Stimulated activated CD4-positive, alpha-beta T cell treated with anti-CD3 and anti-CD28 coated beads, TNF-alpha, amount 100 ng/mL, for 1 hour (primary cell): ENCODE data around the gene RPL32.
"Not testable (repeated sequence)": the region's sequence is repeated elsewhere in the genome, so short reads cannot be mapped to it uniquely, and the experiment has no call there.

ENCODE experiments used
- DNase-seq, 3 donors: peaks; one replicate each; pipeline ENCODE4 v3.0.0-alpha.2; 2020; ENCODE audit warnings: low read depth in 3 of 3, low spot score in 1 of 3

The RPL32 gene

DNA sequence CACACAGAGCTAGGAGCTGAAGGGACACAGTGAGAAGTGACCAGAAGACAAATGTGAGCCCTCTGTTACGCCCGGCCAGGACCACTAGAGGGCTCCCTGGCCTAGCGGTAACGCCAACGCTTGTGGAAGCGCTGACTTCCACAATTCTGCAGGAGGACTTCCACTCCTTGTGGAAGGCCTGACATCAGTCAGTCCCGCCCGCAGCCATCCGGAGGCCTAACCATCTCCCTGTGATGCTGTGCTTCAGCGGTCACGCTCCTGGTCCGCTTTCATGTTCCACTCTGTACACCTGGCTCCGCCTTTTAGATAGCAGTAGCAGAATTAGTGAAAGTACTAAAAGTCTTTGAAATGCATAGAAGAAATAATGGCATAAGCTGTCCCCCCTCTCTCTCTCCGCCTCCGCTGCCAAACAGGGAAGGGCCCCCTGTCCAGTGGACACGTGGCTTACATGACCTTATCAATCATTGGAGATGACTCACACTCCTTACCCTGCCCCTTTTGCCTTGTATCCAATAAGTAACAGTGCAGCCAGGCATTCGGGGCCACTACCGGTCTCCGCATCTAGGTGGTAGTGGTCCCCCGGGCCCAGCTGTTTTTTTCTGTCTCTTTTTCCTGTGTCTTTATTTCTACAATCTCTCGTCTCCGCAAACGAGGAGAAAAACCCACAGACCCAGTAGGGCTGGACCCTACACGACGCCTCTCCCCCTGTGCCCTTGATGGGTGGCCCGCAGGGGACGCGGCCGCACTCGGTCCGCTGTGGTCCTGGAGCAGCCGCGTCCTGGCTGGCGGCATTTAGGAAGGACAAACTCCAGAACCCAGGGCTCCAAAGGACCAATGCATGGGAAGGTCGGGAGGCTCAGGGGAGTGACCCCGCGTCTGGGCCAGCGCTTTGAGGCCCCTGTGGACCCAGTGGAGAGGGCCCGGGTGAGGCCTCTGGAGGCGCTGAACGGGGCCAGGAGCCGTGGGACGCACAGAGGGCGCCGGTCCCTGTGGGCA lies 27.0 kb upstream of the RPL32 start:
- peak in 2 of 3 donors; percentile 23 to 35 for DNase-seq

DNA sequence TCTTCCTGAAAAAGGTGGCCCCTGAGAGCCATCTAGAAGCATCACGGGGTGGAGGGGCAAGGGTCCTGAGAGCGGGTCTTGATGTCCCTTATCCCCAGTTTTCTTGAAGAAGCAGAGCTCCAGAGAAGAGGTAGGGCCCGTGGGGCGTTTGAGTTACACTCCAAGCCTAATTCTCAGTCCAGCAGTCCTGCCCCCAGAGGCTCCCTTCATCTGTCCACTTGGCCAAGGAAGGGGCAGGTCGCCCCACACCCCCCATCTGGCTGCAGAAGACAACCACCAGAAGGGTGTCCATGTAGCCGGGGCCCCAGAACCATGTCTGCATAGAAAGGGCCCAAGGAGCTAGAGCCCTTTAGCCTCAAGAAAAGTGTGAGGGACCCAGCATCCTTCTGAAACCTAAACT lies 25.5 kb upstream of the RPL32 start:
- DNase-seq: no peak

DNA sequence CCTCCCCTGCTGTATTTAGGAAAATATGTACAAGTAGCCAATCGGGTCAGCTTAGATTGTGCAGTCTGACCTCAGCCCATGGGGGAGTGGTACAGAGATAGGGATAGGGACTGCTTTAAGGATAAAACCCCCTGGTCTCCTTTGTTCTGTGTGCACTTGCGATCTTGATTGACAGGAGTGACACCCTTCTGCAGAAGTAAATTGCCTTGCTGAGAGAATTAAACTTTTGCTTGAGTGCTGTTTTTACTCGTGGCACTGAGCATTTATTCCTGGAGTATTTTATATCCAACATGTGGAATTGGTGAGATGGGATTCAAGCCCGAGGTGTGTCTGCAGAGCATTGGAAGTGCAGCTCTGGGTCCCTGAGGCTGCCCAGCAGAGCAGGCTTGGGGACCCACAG lies 23.9 kb upstream of the RPL32 start:
- no peak for DNase-seq

- no peak for DNase-seq
These were observed 21.0 kb upstream of the RPL32 start for GRCh38 chr3:12862387-12862786.

- DNase-seq: no peak
These were observed 20.2 kb upstream of the RPL32 start for GRCh38 chr3:12861611-12862010.

- no peak for DNase-seq
These were observed 18.5 kb upstream of the RPL32 start for GRCh38 chr3:12859840-12860239.

DNA sequence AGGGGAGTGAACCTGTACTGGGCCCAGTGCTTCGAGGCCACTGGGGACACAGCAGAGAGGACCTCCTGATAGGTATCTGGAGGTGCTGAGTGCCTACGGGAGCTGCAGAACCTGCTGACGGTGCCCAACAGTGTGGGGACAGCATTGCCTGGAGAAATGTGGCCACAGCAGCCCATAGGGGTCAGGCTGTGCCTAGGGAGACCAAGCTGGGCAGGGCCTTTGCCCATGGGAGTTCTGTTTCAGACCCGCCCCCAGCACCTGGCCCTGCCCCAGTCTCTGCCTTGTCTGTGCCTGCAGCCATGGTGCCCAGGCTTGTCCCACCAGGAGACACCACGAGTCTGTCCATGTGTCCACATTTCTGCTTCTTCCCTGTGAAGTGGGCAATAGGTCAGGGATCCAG lies 15.3 kb upstream of the RPL32 start:
- DNase-seq: no peak

DNA sequence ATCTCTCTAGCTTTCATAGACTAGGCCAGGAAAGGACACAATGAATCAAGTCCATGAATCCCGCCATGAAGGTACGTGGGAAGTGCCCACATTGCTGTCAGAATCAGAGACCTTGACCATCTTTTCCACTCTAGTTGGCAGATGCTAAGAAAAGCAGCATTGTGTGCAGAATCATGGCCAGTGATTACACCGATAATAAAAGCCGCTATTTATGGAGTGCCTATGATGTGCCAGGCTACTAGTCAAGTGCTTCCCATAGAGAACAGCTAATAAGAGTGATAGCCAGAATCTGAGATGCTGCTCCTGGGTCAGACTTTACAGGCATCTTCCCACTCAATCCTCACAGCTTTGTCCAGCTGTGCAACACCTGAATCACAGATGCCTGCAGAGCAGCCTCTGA lies 13.2 kb upstream of the RPL32 start:
- DNase-seq: no peak

DNA sequence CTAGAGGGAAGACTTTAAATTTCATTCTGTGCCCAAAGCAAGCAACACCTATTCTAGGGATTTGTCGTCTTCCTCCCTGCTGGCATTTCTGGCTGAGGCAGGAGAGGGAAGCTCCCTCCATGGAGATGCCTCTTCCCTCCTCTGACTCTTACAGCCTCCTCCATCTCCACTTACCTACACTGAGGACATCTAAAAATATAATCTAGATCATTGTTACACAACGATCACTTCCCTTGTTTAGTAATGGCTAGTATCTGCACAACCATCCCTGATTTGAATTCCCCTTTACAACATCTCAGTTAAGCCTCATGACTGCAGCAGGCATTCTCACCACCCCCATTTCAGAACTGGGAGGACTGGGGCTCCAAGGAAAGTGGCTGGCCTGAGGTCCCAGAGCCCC lies 12.5 kb upstream of the RPL32 start:
- DNase-seq: not testable (repeated sequence)

- DNase-seq: no peak
These were observed 10.8 kb upstream of the RPL32 start for GRCh38 chr3:12852201-12852600.

GRCh38 chr3:12845811-12846210 lies 4.4 kb upstream of the RPL32 start:
- no peak for DNase-seq

DNA sequence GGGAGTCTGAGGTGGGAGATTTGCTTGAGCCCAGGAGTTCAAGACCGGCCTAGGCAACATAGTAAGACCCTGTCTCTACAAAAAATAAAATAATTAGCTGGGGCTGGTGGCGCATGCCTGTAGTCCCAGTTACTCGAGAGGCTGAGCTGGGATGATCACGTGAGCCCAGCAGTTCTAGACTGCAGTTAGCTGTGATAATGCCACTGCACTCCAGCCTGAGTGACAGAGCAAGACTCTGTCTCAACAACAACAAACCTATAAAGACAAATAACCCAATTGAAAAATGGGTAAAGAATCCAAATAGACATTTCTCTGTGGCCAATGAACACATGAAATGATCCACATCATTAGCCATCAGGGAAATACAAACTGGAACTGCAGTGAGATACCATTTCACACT lies 1.1 kb upstream of the RPL32 start:
- DNase-seq: no peak

DNA sequence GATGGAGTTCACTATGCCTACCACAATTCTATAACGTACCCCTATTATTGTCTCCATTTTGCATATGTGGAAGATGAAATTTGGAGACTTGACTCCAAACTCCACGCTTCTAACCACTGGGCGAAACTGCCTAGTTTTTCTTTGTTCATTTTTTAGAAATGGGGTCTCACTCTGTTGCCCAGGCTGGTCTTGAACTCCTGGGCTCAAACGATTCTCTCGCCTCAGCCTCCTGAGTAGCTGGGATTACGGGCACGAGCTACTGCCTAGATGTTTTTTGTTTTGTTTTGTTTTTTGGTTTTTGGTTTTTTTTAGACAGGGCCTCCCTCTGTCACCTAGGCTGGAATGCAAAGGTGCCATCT lies 584 bp upstream of the RPL32 start:
- DNase-seq: no peak

- no peak for DNase-seq
These were observed 695 bp downstream of the RPL32 start for GRCh38 chr3:12840591-12841148.

GRCh38 chr3:12840148-12840547 lies 1.2 kb downstream of the RPL32 start:
- not testable (repeated sequence) for DNase-seq

DNA sequence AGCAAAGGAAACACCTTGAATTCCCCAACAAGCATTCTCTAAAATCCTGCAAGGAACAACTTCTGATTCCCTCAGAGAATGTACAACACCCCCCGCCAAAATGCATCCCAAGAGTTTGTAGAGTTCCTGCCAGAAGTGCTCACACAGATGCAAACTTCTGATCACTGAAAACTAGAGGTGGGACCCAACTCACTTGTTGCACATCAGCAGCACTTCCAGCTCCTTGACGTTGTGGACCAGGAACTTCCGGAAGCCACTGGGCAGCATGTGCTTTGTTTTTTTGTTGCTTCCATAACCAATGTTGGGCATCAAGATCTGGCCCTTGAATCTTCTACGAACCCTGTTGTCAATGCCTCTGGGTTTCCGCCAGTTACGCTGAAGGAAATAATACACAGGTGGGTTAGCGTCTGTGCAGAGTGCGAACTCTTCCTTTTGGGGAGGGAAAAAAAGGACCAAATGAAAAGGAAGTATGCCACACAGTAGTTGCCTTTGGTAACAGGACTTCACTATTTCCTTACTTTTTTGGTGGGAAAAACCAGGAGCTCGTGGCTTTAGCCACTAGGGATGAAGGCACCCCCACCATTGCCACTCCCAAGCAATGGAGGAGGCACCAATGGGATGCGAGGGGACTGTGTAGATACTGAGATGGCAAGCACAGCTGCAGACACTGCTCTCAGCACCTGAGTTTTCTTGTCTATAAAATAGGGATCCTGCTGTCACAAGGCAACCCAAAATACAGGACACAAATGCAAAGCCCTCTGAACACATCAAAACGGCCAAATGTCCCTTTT lies 2.0 kb downstream of the RPL32 start:
- DNase-seq: no peak

DNA sequence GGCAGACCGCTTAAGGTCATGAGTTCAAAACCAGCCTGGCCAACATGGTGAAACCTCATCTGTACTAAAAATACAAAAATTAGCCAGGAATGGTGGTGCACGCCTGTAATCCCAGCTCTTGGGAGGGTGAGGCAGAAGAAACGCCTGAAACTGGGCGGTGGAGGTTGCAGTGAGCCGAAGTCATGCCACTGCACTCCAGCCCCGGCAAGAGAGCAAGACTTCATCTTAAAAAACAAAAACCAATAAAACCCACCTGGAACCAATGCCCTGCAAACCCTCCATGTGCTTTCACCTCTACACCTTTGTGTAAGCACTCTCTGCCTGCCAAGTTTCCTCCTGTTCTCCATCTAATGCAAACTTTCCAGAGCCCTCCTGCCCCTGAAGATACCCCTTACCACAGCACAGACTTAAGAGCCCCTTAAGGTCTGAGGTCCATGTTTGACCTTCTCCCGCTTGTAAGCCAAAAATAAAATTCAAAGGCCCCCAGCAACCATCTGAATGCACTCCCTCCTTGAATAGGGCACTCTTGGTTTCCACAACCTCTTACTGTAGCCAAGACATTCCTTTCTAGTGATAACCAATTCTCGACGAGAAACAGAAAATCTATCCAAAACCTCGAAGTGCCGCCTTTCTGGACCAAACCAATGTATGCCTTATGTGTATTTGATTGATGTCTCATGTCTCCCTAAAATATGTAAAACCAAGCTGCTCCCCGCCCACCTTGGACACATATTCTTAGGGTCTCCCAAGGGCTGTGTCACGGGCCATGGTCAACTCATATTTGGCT lies 3.0 kb downstream of the RPL32 start:
- DNase-seq: no peak

DNA sequence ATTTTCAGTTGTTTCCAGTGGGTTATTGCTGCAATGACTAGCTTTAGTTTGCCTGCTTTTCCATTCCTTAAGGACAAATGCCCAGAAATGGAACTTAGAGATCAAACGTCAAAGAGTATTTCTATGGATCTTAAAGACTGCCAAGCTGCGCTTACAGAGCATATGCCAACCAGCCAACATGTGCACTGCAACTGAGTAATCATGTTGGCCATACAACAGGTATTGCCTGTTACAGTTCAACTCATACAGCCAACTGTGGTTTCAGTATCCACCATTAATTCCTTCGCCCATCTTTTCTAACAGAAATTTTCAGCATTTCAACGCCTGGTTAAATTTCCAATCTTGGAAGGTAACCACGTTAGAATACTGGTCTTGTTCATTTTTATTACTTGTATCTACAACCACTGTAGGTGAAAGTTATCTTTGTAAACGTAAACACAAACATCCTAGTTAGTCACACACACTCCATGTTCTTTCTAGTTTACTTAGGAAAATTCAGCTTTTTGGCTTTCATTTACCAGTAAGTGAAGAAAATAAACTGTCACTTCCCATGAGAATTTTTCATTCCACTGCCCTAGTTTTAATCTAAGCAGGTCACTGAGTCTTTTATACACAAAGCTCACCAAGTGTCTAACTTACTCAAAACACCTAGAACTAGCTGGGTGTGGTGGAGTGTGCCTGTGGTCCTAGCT lies 3.9 kb downstream of the RPL32 start:
- DNase-seq: no peak

DNA sequence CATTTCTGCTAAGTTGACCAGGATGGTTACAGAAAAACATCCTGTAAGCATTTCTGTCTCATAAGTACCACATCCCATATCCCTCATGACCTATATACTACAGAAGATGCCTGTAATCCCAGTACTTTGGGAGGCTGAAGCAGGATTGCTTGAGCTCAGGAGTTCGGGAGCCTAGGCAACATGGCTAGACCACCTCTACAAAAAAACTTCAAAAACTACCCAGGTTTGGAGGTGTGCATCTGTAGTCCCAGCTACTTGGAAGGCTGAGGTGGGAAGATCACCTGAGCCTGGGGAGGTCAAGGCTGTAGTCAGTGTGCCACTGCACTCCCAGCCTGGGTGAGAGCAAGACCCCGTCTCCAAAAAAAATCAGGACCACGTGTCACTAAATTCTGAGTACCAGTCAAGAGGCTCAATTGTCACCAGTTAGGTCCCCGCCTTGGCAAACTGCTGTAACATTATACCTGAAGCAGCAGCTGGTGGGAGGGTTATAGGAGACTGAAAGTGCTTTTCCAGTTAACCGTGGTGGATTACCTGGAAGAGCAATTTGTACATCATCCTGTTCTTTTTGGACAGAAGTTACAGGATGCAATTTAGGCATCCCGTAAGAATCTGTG lies 6.2 kb downstream of the RPL32 start:
- DNase-seq: no peak
